Renal pelvis (tissue), 4 donors: ENCODE measurements around the gene ATAD1. TPM values are rescaled to one million over a fixed set of nuclear protein-coding genes. Genes with fewer than 3 reads are reported as not detected.
"Not testable (repeated sequence)": the region's sequence is repeated elsewhere in the genome, so short reads cannot be mapped to it uniquely, and the experiment has no call there.

ENCODE experiments used
- DNase-seq: peaks from one replicate; pipeline ENCODE4 v3.0.0-alpha.2; 2013
- polyA plus RNA-seq, 3 donors: library from polyadenylated mRNA; unstranded; fragments of 120-200 nt; gene quantifications; one replicate each; pipeline ENCODE4 v1.2.1, GENCODE V29; 2013; ENCODE audit not compliant: insufficient read length in 3 of 3

Gene ATAD1
- polyA plus RNA-seq, 3 donors, result 50.4 to 62.1 (median 52.0) TPM

- no peak for DNase-seq
Measured at GRCh38 chr10:87816898-87817608, 973 bp downstream of the ATAD1 start.

GRCh38 chr10:87816163-87816897 is 1.7 kb downstream of the ATAD1 start:
- DNase-seq, result no peak

- no peak for DNase-seq
Measured at GRCh38 chr10:87804939-87805569, 13.0 kb downstream of the ATAD1 start.

- DNase-seq, result no peak
Measured at GRCh38 chr10:87803831-87804230, 14.2 kb downstream of the ATAD1 start.

- no peak for DNase-seq
Measured at GRCh38 chr10:87803328-87803727, 14.7 kb downstream of the ATAD1 start.

- not testable (repeated sequence) for DNase-seq
Measured at GRCh38 chr10:87801813-87802435, 16.1 kb downstream of the ATAD1 start.

GRCh38 chr10:87799860-87800259 is 18.2 kb downstream of the ATAD1 start:
- no peak for DNase-seq

GRCh38 chr10:87798082-87798481 is 19.9 kb downstream of the ATAD1 start:
- DNase-seq, result no peak

GRCh38 chr10:87794285-87794684 is 23.7 kb downstream of the ATAD1 start:
- DNase-seq, result no peak

- DNase-seq, result no peak
Measured at GRCh38 chr10:87790185-87790584, 27.8 kb downstream of the ATAD1 start.

GRCh38 chr10:87786421-87786820 is 31.6 kb downstream of the ATAD1 start:
- no peak for DNase-seq

- DNase-seq, result no peak
Measured at GRCh38 chr10:87782721-87783120, 35.3 kb downstream of the ATAD1 start.

- no peak for DNase-seq
Measured at GRCh38 chr10:87781545-87781944, 36.5 kb downstream of the ATAD1 start.

GRCh38 chr10:87776328-87776727 is 41.7 kb downstream of the ATAD1 start:
- DNase-seq, result no peak

- no peak for DNase-seq
Measured at GRCh38 chr10:87775766-87776165, 42.3 kb downstream of the ATAD1 start.

- DNase-seq, result peak; percentile 22
Measured at GRCh38 chr10:87771871-87772500, 46.0 kb downstream of the ATAD1 start.

- DNase-seq, result no peak
Measured at GRCh38 chr10:87767253-87767652, 50.8 kb downstream of the ATAD1 start.

GRCh38 chr10:87765666-87766376 is 52.2 kb downstream of the ATAD1 start:
- DNase-seq, result no peak

GRCh38 chr10:87764072-87764934 is 53.7 kb downstream of the ATAD1 start:
- DNase-seq, result no peak
